Neuronal stem cell (in vitro differentiated cells): ENCODE results near the gene TRAF5.
A peak's percentile ranks its signal among the peaks of the same experiment; 100 is the strongest.

Experiments used
- DNase-seq: peaks from one replicate; pipeline ENCODE4 v3.0.0-alpha.2; 2013; ENCODE audit warnings: low spot score
- H2AFZ ChIP-seq: one replicate; pipeline ENCODE4 v1.6.1; 2013; ENCODE audit warnings: mild to moderate bottlenecking, low read length, inconsistent platforms
- H2AK5ac ChIP-seq: 2 replicates; pipeline ENCODE4 v1.6.1; 2013; ENCODE audit warnings: low read depth, mild to moderate bottlenecking, inconsistent platforms, low read length, moderate library complexity, mixed read lengths
- H2BK120ac ChIP-seq: 2 replicates; pipeline ENCODE4 v1.6.1; 2013; ENCODE audit warnings: low read depth, mild to moderate bottlenecking, inconsistent platforms, low read length, moderate library complexity, mixed read lengths
- H2BK12ac ChIP-seq: one replicate; pipeline ENCODE4 v1.6.1; 2013; ENCODE audit warnings: low read length, inconsistent platforms
- H2BK15ac ChIP-seq: 2 replicates; pipeline ENCODE4 v1.6.1; 2013; ENCODE audit warnings: mild to moderate bottlenecking, low read length, inconsistent platforms, mixed read lengths
- H2BK5ac ChIP-seq: one replicate; pipeline ENCODE4 v1.6.1; 2013; ENCODE audit warnings: inconsistent platforms, mild to moderate bottlenecking, low read length, moderate library complexity
- H3K14ac ChIP-seq: one replicate; pipeline ENCODE4 v1.6.1; 2013; ENCODE audit warnings: low read length, inconsistent platforms
- H3K18ac ChIP-seq: 2 replicates; pipeline ENCODE4 v1.6.1; 2013; ENCODE audit warnings: low read length, inconsistent platforms
- H3K23ac ChIP-seq: 2 replicates; pipeline ENCODE4 v1.6.1; 2013; ENCODE audit warnings: low read depth, mild to moderate bottlenecking, mixed read lengths, low read length, inconsistent platforms; ENCODE audit not compliant: poor library complexity
- H3K27ac ChIP-seq: replicated peaks from 3 replicates; pipeline ENCODE4 v1.5.1; 2013; ENCODE audit warnings: low read length, inconsistent platforms
- H3K27me3 ChIP-seq, 3 experiments: 2 replicates each; pipeline ENCODE4 v1.6.1; 2013; ENCODE audit warnings: low read length in 3 of 3, mild to moderate bottlenecking in 2 of 3, inconsistent platforms in 1 of 3, low read depth in 1 of 3, mixed read lengths in 1 of 3, moderate library complexity in 1 of 3; ENCODE audit not compliant: control insufficient read depth in 3 of 3, insufficient read depth in 3 of 3
- H3K36me3 ChIP-seq, 2 donors: replicated peaks in 1 of 2; 2 replicates each; pipeline ENCODE4 v1.6.1; 2013; ENCODE audit warnings: low read length in 2 of 2; ENCODE audit not compliant: control insufficient read depth in 2 of 2, insufficient read depth in 2 of 2
- H3K4ac ChIP-seq: 2 replicates; pipeline ENCODE4 v1.6.1; 2013; ENCODE audit warnings: inconsistent platforms, mild to moderate bottlenecking, low read length, moderate library complexity
- H3K4me1 ChIP-seq, 2 donors: 1 replicate in 1 of 2; 2 replicates in 1 of 2; pipeline ENCODE4 v1.6.1; 2013; ENCODE audit warnings: low read length in 2 of 2, low read depth in 1 of 2; ENCODE audit not compliant: control insufficient read depth in 2 of 2, insufficient read depth in 1 of 2
- H3K4me2 ChIP-seq: one replicate; pipeline ENCODE4 v1.6.1; 2013; ENCODE audit warnings: mild to moderate bottlenecking, low read length, inconsistent platforms; ENCODE audit not compliant: insufficient read depth, poor library complexity, severe bottlenecking
- H3K4me3 ChIP-seq, 2 donors: 2 replicates each; pipeline ENCODE4 v1.5.1; 2013; ENCODE audit warnings: low read length in 2 of 2, mild to moderate bottlenecking in 2 of 2, inconsistent platforms in 1 of 2, moderate library complexity in 1 of 2
- H3K79me1 ChIP-seq: one replicate; pipeline ENCODE4 v1.6.1; 2013; ENCODE audit warnings: low read depth, mild to moderate bottlenecking, inconsistent platforms, low read length, moderate library complexity
- H3K9ac ChIP-seq: one replicate; pipeline ENCODE4 v1.6.1; 2013; ENCODE audit warnings: mild to moderate bottlenecking, low read depth, low read length, inconsistent platforms; ENCODE audit not compliant: poor library complexity
- H3K9me3 ChIP-seq, 2 donors: replicated peaks in 1 of 2; 2 replicates each; pipeline versions ENCODE3 to v1.6.1; 2013; ENCODE audit warnings: low read length in 2 of 2, mild to moderate bottlenecking in 2 of 2, inconsistent platforms in 1 of 2, low read depth in 1 of 2, mixed read lengths in 1 of 2, moderate library complexity in 1 of 2; ENCODE audit not compliant: control insufficient read depth in 2 of 2, insufficient read depth in 1 of 2
- H4K8ac ChIP-seq: one replicate; pipeline ENCODE4 v1.6.1; 2013; ENCODE audit warnings: low read depth, mild to moderate bottlenecking, inconsistent platforms, low read length, moderate library complexity
- H4K91ac ChIP-seq: one replicate; pipeline ENCODE4 v1.6.1; 2013; ENCODE audit warnings: low read length, low read depth, mild to moderate bottlenecking, inconsistent platforms; ENCODE audit not compliant: poor library complexity
- WGBS, 2 donors: extraction: QIAGEN DNeasy Blood & Tissue Kit; methylation state at CpG; one replicate each; pipeline ENCODE4 v1.1.7; 2013; ENCODE audit warnings: missing lambda C conversion rate in 2 of 2, mixed read lengths in 1 of 2; ENCODE audit not compliant: insufficient read length in 2 of 2, insufficient replicate concordance in 1 of 2; ENCODE audit errors: extremely low coverage in 2 of 2; 5-methylcytosine and 5-hydroxymethylcytosine counted together

The TRAF5 gene

GRCh38 chr1:211281320-211282022 lies 45.2 kb upstream of the TRAF5 start:
- peaks cover 0 to 4% of the 10 kb centered on the region in 2 donors for H3K4me1 ChIP-seq
- peak overlapping the region; percentile 27 for H3K27ac ChIP-seq
- no peaks in the 10 kb centered on the region for H3K27me3 ChIP-seq
- H2AK5ac ChIP-seq: no peak overlapping the region
- peaks cover 5 to 88% of the 10 kb centered on the region in 2 donors for H3K36me3 ChIP-seq
- no peak overlapping the region for H2BK120ac ChIP-seq
- H2AFZ ChIP-seq: no peak overlapping the region
- DNase-seq: no peak
- no peak overlapping the region for H3K23ac ChIP-seq
- H3K4me2 ChIP-seq: no peak overlapping the region
- H4K8ac ChIP-seq: no peak overlapping the region
- H3K79me1 ChIP-seq: no peaks in the 10 kb centered on the region
- no peak overlapping the region for H3K9ac ChIP-seq
- H4K91ac ChIP-seq: no peak overlapping the region
- H3K4me3 ChIP-seq: no peak overlapping the region
- H3K18ac ChIP-seq: no peak overlapping the region
- no peak overlapping the region for H2BK5ac ChIP-seq
- no peak overlapping the region for H2BK15ac ChIP-seq
- no peak overlapping the region for H3K4ac ChIP-seq
- H2BK12ac ChIP-seq: no peak overlapping the region
- no peak overlapping the region for H3K14ac ChIP-seq
- WGBS, 2 donors: no CpG with 5 or more reads among the region's 6 CpGs
- H3K9me3 ChIP-seq: no peaks in the 10 kb centered on the region

GRCh38 chr1:211282023-211282373 lies 44.6 kb upstream of the TRAF5 start:
- no peak overlapping the region for H3K4me3 ChIP-seq
- H4K8ac ChIP-seq: no peak overlapping the region
- peaks cover 5 to 87% of the 10 kb centered on the region in 2 donors for H3K36me3 ChIP-seq
- no peak overlapping the region for H2BK5ac ChIP-seq
- no peaks in the 10 kb centered on the region for H3K79me1 ChIP-seq
- H2BK15ac ChIP-seq: no peak overlapping the region
- no peak overlapping the region for H2BK120ac ChIP-seq
- H3K4me2 ChIP-seq: no peak overlapping the region
- H3K9ac ChIP-seq: no peak overlapping the region
- no peaks in the 10 kb centered on the region for H3K9me3 ChIP-seq
- H3K27ac ChIP-seq: no peak overlapping the region
- H3K4ac ChIP-seq: no peak overlapping the region
- no peak overlapping the region for H2AFZ ChIP-seq
- peaks cover 0 to 4% of the 10 kb centered on the region in 2 donors for H3K4me1 ChIP-seq
- H4K91ac ChIP-seq: no peak overlapping the region
- no peak overlapping the region for H2BK12ac ChIP-seq
- no peak overlapping the region for H2AK5ac ChIP-seq
- H3K23ac ChIP-seq: no peak overlapping the region
- H3K18ac ChIP-seq: no peak overlapping the region
- H3K14ac ChIP-seq: no peak overlapping the region
- no peaks in the 10 kb centered on the region for H3K27me3 ChIP-seq
- no peak for DNase-seq

DNA sequence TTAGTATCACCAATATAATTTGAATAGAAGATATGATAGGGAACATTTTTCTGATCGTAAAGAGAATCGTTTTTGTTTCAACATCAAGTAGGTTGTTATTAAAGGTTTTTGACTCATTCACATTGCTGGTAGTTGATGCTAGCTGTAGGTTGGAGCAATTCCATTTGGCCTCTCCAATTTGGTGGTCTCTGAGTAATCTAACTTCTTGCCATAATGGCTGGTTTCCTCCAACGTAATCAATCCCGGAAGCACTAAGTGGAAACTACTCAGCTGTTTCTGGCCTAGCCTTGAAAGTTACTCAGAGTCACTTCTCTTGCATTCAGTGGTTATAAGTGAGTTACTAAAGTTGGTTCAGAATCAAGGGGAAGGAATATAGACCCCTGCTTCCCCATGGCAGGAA lies 41.4 kb upstream of the TRAF5 start:
- no peak overlapping the region for H3K14ac ChIP-seq
- H4K91ac ChIP-seq: no peak overlapping the region
- no peak overlapping the region for H3K4ac ChIP-seq
- H2AFZ ChIP-seq: no peak overlapping the region
- H2BK15ac ChIP-seq: no peak overlapping the region
- H2BK5ac ChIP-seq: no peak overlapping the region
- H3K4me1 ChIP-seq: peaks cover 0 to 2% of the 10 kb centered on the region in 2 donors
- no peaks in the 10 kb centered on the region for H3K9me3 ChIP-seq
- no CpG with 5 or more reads among the region's 4 CpGs for WGBS, 2 donors
- H4K8ac ChIP-seq: no peak overlapping the region
- no peak overlapping the region for H3K18ac ChIP-seq
- no peaks in the 10 kb centered on the region for H3K79me1 ChIP-seq
- no peaks in the 10 kb centered on the region for H3K27me3 ChIP-seq
- H2BK120ac ChIP-seq: no peak overlapping the region
- no peak overlapping the region for H2BK12ac ChIP-seq
- no peak for DNase-seq
- H3K23ac ChIP-seq: no peak overlapping the region
- no peak overlapping the region for H2AK5ac ChIP-seq
- H3K4me2 ChIP-seq: no peak overlapping the region
- H3K27ac ChIP-seq: no peak overlapping the region
- no peak overlapping the region for H3K9ac ChIP-seq
- peaks cover 8 to 83% of the 10 kb centered on the region in 2 donors for H3K36me3 ChIP-seq
- no peak overlapping the region for H3K4me3 ChIP-seq

DNA sequence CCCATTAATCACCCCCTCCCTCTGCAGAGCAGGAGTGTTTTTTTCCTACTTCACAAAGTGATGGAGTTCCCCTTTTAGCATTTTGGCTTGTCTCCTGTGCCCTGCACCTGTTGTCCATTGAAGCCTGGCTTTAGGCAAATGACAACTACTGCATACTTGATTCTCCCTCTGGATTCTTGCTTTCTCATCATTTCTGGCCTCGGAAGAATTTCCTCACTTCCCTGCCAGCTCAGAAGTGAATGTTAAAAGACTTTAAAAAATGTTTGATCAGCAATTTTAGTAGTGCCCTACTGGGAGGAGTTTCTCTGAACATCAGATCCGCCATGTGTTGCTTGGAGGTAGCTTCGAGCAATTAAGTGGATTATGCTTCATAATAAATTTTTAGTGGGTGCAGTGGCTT lies 39.4 kb upstream of the TRAF5 start:
- Histone ChIP-seq H3K9ac (no peak overlapping the region), H2AK5ac (no peak overlapping the region), H3K79me1 (no peaks in the 10 kb centered on the region), H3K14ac (no peak overlapping the region), H4K8ac (no peak overlapping the region), H3K36me3 (peaks cover 15 to 83% of the 10 kb centered on the region in 2 donors), H3K18ac (no peak overlapping the region), H2BK120ac (no peak overlapping the region), H3K4me3 (no peak overlapping the region), H3K9me3 (no peaks in the 10 kb centered on the region), H2BK12ac (no peak overlapping the region), H3K4ac (no peak overlapping the region), H2BK5ac (no peak overlapping the region), H2AFZ (no peak overlapping the region), H3K4me1 (no peaks in the 10 kb centered on the region), H3K27me3 (no peaks in the 10 kb centered on the region), H3K23ac (no peak overlapping the region), H2BK15ac (no peak overlapping the region), H3K27ac (no peak overlapping the region), H4K91ac (no peak overlapping the region), H3K4me2 (no peak overlapping the region)
- no peak for DNase-seq
- WGBS, 2 donors: no CpG with 5 or more reads among the region's 3 CpGs
